ENCODE data around the gene MRC2. TPM values are rescaled to one million over a fixed set of nuclear protein-coding genes. Genes with fewer than 3 reads are reported as not detected.
A peak's percentile ranks its signal among the peaks of the same experiment; 100 is the strongest.

The MRC2 gene
- total and polyA plus RNA-seq, 9 of the 15 experiments (the other 6 are each of a cell fraction or from before 2014, with no cell fraction given), result 0.28 to 11.5 (median 6.6) TPM

DNA sequence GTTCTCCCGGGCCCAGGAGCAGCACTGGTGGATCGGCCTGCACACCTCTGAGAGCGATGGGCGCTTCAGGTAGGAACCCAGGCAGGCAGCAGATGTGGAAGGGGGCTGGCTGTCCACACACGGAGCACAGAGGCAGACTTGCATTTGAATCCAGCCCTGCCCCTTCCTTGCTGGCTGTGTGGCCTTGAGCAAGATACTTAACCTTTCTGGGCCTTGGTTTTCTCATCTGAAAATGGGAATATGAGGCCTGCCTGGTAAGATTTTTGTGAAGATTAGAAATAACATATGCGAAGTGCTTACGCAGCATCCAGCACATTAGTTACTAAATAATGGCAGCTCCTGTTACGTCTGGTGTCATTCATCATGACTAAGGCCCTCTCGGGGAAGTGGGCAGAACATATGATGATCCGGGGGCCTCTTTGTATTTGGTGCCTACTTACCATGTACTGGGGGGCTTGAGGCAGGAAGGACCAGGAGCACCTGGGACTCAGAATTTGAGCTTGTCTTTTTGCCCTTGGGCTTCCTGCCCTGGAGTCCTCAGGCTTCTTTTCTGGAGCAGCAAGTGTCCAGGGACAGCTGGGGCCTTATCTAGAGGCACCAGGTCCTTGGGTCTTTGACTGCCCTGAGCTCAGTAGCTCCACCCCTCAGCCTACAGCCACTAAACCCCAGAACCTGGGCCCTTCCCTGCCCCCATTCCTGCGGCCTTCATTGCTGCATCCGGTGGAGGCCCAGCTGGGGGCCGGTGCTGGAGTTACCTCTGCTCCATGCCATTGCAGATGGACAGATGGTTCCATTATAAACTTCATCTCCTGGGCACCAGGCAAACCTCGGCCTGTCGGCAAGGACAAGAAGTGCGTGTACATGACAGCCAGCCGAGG lies 53.8 kb downstream of the MRC2 start (continued):
- TF ChIP-seq, protein P1, sequence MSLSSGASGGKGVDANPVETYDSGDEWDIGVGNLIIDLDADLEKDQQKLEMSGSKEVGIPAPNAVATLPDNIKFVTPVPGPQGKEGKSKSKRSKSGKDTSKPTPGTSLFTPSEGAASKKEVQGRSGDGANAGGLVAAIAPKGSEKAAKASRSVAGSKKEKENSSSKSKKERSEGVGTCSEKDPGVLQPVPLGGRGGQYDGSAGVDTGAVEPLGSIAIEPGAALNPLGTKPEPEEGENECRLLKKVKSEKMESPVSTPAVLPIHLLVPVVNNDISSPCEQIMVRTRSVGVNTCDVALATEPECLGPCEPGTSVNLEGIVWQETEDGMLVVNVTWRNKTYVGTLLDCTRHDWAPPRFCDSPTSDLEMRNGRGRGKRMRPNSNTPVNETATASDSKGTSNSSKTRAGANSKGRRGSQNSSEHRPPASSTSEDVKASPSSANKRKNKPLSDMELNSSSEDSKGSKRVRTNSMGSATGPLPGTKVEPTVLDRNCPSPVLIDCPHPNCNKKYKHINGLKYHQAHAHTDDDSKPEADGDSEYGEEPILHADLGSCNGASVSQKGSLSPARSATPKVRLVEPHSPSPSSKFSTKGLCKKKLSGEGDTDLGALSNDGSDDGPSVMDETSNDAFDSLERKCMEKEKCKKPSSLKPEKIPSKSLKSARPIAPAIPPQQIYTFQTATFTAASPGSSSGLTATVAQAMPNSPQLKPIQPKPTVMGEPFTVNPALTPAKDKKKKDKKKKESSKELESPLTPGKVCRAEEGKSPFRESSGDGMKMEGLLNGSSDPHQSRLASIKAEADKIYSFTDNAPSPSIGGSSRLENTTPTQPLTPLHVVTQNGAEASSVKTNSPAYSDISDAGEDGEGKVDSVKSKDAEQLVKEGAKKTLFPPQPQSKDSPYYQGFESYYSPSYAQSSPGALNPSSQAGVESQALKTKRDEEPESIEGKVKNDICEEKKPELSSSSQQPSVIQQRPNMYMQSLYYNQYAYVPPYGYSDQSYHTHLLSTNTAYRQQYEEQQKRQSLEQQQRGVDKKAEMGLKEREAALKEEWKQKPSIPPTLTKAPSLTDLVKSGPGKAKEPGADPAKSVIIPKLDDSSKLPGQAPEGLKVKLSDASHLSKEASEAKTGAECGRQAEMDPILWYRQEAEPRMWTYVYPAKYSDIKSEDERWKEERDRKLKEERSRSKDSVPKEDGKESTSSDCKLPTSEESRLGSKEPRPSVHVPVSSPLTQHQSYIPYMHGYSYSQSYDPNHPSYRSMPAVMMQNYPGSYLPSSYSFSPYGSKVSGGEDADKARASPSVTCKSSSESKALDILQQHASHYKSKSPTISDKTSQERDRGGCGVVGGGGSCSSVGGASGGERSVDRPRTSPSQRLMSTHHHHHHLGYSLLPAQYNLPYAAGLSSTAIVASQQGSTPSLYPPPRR (CRISPR knock-in tag; IDR thresholded peaks at IDR 0.05; ENCODE audit: borderline replicate concordance), result peak; percentile 77; the same call in 1 of the 2 replicates
- TF ChIP-seq ZBTB1 (CRISPR knock-in tag; IDR thresholded peaks at IDR 0.05; ENCODE audit: borderline replicate concordance, low read depth) (no peak), ZC3H4 (CRISPR knock-in tag; IDR thresholded peaks at IDR 0.05; ENCODE audit: borderline replicate concordance) (no peak), POLR2G (IDR thresholded peaks at IDR 0.05; ENCODE audit: low read depth, low read length) (peak; percentile 77), ZNF395 (CRISPR knock-in tag; IDR thresholded peaks at IDR 0.05) (peak; percentile 67), SETDB1 (IDR thresholded peaks at IDR 0.05; ENCODE audit: low read length) (no peak), KLF1 (tag; IDR thresholded peaks at IDR 0.05) (no peak; the same call in 1 of the 2 replicates), ILF3 (IDR thresholded peaks at IDR 0.05; ENCODE audit: borderline replicate concordance) (no peak), HNRNPL (IDR thresholded peaks at IDR 0.05; ENCODE audit: low read depth, low read length) (0 out of 2 replicates have a peak, but pooled peaks have one; percentile 43), ZNF431 (CRISPR knock-in tag; IDR thresholded peaks at IDR 0.05) (no peak), YY1 (IDR thresholded peaks at IDR 0.05; ENCODE audit: borderline replicate concordance in 1 of 3, control insufficient read depth in 1 of 3, extremely low read depth in 1 of 3, insufficient read depth in 3 of 3, insufficient read length in 1 of 3, insufficient replicate concordance in 2 of 3, low read depth in 1 of 3, low read length in 2 of 3) (peak in 1 of 3 experiments; percentile 52), U2AF2 (optimal IDR thresholded peaks at IDR 0.05; ENCODE audit: low read depth, low read length) (no peak), ZC3H8 (IDR thresholded peaks at IDR 0.05) (no peak), MNT (conservative IDR thresholded peaks at IDR 0.05) (peak in 1 of 2 experiments; percentile 59; a peak in 2 of 4 replicates)
- TF ChIP-seq, protein P2, sequence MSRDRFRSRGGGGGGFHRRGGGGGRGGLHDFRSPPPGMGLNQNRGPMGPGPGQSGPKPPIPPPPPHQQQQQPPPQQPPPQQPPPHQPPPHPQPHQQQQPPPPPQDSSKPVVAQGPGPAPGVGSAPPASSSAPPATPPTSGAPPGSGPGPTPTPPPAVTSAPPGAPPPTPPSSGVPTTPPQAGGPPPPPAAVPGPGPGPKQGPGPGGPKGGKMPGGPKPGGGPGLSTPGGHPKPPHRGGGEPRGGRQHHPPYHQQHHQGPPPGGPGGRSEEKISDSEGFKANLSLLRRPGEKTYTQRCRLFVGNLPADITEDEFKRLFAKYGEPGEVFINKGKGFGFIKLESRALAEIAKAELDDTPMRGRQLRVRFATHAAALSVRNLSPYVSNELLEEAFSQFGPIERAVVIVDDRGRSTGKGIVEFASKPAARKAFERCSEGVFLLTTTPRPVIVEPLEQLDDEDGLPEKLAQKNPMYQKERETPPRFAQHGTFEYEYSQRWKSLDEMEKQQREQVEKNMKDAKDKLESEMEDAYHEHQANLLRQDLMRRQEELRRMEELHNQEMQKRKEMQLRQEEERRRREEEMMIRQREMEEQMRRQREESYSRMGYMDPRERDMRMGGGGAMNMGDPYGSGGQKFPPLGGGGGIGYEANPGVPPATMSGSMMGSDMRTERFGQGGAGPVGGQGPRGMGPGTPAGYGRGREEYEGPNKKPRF (IDR thresholded peaks at IDR 0.05; ENCODE audit: low read depth, low read length), result no peak

All from K562 (cell line).